NCI-H226 (cell line): ENCODE results near the gene PIGZ.

Source experiments
- DNase-seq: peaks from one replicate; pipeline ENCODE4 v3.0.0-alpha.2; 2015

PIGZ gene, protein sequence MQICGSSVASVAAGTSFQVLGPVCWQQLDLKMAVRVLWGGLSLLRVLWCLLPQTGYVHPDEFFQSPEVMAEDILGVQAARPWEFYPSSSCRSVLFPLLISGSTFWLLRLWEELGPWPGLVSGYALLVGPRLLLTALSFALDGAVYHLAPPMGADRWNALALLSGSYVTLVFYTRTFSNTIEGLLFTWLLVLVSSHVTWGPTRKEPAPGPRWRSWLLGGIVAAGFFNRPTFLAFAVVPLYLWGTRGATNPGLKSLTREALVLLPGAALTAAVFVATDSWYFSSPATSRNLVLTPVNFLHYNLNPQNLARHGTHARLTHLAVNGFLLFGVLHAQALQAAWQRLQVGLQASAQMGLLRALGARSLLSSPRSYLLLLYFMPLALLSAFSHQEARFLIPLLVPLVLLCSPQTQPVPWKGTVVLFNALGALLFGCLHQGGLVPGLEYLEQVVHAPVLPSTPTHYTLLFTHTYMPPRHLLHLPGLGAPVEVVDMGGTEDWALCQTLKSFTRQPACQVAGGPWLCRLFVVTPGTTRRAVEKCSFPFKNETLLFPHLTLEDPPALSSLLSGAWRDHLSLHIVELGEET

DNA sequence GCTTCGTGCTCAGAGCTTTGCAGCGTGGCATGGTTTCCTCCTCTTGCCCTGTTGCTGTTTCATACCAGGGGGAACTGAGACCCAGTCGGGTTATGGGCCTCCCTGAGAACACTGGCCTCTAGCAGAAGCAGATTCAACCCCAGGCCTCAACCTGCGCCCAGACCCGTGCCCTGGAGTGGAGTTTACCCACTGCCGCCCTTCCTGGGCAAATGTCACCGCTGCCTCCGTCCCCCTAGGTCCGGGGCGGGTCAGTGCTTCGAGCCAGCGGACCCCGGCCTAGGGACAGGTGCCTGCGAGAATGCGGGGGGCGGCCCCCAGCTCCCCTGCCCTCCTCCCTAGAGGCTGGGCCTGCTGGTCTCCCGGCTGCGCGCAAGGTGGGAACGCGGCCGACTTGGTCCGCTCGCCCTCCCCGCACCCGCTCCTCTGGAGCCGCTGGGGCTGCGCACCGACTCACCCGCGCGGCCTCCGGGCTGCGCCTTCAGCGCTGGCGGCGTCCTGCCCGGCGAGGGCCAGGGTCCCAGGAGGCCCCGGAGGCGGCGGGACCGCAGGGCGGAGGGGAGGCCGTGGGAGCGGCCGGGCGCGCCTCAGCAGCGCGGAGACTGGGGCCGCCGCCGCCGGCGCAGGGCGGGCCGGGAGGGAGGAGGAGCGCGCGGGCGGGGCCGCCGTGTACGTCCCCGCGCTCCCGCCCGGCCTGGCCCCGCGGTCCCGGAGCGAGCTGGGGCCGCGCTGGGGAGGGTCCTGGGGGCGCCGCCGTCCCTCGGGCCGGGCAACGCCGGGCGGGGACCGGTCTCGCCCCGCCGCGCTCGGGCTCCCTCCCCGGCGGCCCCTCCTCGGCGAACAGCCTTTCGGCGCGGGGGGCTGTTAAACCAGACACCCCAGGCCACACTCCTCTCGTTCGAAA lies at the start of gene PIGZ:
Gene PIGZ, minus strand, starts transcription at position 601 of the 901 bp plus-strand sequence. CDS start 16,802 bp downstream, outside the sequence.
- peak; percentile 22 for DNase-seq

DNA sequence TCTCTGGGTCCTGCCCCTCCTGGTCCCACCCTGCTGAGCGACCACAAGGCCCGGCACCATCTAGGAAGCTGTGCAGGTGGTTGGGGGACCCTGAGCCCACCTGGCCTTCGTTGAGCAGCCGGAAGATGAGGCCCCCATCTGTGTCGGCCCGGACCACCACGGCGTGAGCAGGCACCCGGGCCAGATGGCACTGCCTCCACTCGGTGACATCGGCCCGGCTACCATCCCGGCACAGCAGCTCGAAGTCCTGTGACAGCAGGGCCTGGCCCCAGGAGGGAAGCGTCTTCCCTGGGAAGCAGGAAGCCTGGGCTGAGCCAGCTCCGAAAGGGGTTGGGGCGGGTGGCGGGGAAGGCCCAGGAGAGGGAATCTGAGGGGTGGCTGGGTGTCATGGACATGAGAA lies 48.4 kb upstream of the PIGZ start:
- no peak for DNase-seq

DNA sequence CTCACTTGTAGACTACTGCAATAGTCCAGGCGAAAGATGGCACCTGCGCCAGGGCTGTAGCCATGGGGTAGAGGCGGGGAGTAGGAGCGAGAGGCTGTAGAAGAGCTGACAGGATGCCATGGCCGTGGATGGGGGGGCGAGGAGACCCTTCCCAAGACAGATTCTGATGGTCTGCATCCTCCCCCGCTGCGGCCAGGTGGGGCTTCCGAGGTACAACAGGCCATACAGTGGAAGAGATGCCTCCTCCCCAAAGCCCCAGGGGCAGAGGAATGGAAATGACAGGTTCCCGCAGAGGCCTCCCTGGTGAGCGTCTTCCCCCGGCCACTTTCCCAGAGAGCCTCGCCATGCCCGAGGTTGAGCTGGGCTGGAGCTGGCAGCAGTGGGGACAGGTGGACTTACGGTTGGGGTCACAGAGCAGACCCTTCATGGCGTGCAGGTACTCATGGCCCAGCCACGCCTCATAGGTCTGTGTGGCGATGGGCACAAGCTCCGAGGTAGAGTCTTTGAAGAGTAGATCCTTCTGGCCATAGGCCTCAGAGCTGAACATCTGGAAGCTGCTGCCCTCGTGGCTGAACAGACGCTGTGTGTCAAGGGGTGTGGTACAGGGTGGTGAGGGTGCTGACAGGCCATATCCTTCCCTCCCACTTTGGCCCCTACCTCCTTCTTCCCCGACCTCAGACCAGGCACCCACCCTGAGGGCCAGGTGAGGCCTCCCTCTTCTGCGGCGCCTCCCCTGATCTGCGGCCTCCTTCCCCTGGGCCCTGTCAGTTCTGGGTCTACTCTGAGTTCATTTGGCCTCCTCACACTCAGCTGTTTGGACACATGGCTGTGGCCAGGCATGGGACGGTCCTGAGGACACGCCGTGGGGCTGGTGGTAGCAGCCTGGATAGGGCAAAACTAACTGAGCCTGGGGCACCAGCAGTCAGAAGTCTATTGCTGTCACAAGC lies 47.4 kb upstream of the PIGZ start:
- DNase-seq, result no peak

DNA sequence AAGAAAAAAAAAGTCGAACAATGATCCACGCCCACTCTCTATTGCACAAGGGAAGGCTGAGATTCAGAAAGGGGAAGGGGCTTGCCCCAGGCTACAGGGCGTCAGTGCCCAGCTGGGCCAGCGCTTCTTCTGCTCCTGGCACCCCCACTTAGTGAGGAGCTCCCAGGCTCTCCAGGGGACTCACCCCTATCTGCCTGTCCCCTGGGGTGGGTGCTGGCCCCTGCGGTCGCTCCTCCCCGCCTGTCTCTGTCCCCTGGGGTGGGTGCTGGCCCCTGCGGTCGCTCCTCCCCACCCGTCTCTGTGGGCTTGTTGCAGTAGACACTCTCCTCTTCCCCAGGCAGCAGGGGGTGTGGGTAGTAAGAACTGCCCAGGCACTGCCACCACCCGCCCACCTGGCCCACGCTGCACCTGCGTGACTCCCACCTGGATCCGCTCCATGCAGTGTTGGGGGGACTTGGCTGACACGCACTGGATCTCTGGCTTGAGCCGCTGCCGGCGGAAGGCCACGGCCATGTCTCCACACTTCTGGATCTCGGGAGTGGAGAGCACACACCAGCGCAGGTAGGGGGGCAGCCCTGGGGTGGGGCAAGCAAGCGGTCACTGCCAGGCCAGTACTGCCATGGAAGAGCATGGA lies 46.4 kb upstream of the PIGZ start:
- no peak for DNase-seq

DNA sequence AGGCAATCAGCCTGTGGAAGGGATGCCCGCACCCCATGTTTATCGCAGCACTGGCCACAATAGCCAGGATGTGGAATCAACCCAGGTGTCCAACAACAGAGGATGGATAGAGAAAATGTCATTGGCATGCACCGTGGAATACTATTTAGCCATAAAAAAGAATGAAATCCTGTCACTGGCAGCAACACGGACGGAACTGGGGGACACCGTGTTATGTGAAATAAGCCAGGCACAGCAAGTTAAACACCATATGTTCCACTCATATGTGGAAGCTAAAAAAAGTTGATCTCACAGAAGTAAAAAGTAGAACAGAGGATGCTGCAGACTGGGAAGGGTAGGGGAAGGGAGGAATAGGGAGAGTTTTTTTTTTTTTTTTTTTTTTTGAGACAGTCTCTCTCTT lies 45.4 kb upstream of the PIGZ start:
- no peak for DNase-seq

DNA sequence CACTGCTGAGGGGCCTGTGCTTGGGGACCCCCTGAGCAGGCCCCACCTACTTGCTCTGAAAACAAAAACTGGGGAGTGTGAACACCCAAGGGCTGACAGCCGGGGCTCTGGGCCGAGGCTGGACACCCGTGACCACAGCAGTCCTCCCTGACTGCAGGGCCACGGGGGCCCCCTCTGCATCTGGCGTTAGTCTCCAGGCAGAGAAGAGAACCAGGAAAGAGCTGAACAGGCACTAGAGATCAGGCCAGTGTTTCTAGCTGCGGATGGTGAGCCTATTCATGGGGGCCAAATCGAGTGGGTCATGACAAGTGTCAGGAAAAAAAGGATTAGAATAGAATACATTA lies 43.9 kb upstream of the PIGZ start:
- no peak for DNase-seq

DNA sequence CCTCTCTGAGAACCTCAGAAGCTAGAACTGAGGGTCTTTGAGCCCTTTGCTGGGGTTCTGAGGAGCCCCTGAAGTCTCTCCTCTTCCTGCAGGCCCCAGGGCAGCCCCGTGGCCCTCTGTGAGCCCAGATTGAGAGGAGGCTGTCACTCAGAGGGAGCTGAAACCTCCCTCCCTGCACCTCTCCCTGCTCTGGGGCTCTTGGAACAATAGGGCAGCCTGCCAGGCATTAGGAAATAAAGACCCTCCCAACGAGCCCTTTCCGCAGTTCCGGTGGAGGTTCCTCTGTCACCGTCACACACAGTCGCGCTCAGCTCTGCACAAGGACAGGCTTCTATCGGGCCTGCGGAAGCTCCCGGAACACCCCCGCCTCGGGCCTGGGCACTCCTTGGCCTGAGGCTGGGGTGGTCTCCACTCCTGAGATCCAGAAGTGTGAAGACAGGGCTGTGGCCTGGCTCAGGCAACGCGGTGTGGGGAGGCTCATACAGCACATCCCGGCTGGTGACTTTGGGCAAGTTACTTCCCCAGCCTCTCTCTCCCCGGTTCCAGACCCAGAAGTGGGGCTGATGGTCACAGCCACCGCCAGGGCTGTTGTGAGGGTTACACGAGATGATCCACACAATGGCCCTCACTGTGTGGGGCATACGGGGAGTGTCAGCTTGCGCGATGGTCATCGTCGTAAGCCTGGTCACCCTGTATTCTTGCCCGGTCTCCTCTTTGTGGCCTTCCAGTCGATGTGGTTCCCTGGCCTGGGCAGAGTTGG lies 43.3 kb upstream of the PIGZ start:
- no peak for DNase-seq

DNA sequence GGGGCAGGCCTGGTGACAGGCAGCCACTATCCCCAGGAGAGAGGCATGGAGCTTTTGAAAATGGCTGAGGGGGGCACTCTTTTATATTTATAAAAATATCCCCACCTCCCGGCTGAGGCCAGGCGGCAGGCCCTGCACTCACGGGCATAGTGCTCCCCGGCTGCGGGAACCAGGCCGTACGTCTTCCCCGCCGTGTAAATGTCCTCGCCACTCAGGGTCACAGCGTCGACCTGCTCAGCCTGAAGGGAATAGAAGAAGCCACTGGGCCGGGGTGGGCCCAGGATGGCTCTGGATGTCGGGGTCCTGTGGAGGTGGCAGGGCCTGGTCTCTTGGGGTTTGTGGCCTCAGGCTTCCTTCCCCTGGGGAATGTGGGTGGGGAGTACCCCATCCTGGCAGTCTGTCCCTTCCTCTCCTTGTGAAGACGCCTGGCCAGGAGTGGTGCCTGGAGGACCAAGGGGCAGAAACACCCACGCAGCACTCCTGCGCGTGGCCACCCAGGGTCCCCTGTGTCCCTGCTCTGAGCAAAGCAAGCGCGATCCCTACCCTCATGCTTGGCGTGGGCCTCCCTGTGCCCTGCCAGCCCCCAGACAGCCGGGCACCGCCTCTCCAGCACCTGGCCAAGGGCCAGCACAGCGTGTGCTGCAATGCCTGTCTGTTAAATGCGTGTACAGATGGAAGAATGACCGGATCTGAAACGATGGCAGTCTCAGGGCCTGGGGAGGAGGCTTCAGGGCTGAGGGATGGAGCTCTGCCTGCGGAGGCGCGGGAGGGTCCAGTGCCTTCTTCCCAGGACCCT lies 42.1 kb upstream of the PIGZ start:
- DNase-seq, result no peak

DNA sequence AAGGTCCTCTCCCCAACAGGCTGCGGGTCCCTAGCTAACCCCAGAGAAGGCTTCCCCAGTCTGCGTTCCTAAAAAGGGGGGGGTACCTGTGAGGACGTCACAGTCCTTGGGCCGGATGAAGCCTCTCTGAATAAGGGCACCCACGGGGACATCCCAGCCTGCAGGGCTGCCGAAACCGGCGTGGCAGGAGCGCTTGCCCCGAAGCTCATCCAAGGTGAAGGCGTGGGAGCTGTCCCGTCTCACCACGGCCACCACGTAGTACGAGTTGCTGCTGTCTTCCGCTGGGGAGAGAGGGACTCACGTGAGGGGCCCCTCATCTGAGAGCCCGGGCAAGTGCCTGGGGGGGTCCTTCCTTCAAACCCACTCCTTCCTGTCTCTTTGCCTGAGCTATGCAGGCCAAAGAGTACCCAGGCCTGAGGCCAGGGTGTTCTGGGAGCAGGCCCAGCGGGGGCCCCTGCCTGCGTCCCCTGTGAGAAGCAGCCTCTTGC lies 40.9 kb upstream of the PIGZ start:
- no peak for DNase-seq

DNA sequence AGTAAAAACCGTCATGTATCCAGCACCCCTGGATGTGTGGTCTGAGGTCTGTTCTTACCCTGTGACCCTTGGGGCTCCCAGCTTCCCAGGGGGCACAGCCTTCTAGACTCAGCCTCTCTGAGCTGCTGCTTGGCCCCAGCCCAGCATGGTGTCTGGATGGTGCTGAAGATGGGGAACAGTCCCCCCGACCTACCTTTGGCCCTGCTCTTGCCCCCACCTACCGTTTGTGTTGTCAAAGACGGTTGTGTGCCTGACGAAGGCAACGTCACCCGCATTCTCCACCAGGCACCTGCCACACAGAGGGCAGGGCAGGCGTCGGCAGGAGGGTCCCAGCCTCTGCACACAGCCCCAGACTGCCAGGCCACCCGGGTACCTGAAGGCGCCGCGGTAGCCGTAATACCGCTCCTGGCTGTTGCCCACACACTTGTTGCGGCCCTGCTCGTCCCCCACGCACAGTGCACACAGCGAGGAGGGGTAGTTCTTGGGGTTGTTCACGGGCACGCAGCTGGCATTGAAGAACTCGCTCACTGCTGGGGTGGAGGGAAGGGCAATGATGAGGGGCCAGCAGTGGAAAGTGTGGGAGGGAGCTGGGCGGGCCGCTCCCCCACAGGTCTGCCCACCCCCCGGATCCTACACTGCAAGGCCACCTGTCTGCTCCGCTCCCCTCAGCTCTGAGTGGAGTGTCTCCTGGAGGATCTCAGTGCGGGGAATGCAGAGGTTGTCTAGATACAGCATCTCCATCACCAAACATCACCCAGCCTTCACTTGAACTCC lies 40.0 kb upstream of the PIGZ start:
- DNase-seq, result no peak

DNA sequence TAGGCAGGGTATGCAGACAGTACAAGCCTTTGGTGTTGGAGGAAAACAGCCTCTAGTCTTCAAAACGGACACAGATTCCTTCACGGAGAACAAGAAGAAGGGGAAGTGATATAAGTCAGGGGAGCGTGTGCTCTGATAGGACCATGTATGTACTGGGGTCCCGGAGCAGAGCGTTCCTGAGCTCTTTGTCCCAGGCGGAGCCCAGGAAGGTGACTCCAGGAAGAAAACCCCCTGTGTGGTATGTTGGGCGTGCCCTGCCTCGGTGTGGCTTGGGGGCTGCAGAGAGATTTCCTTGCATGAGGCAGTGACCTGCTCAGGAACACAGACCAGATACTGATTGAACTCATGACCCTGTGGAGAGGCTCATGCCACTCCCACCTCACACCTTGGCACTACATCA lies 39.3 kb upstream of the PIGZ start:
- no peak for DNase-seq

DNA sequence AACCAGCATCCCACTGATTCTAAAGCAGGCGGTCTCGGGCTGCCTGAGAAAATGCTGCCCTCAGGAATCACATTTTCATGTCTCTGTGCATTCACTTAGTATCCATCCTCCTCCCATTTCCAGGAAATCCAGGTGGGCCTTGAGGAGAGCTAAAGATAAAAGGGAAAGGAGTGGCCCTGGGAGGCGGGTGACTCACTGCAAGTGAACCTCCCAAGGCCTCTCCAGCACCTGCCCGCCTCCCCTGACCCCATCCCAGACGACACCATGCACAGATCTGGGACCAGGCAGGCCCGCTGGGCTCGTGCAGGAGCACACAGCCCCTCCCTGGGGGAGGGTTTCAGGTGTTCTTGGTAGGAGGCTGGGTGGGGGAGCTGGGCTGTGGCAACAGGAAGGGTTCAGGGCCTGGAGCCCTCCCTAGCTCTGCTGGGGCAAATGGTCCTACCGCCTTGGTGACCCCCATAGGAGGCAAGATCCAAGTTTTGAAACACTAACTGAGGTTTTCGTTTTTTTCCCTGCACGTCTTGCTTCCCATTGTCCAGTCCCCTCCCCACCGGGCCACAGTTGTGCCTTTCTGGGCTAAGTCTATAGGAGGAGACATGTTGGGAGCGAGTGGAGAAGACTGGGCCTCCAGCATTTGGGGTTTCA lies 38.8 kb upstream of the PIGZ start:
- DNase-seq, result no peak

DNA sequence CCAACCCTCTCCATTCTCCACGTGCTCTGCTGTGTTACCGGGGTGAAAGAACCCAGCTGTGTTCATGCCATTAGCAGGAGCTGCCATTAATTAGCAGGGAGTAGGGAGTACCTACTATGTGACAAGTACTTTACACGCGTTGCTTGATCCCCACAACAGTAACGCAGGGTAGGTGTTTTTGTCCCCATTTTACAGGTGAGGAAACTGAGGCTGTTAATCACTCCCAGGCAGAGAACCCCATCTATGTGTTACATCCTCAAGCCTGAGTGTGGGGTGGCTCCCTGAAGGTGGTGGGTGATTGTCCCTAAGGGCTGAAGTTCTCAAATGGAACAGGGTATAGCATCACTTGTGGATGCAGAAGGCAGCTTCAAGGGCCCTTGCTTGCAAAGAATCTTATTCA lies 38.2 kb upstream of the PIGZ start:
- DNase-seq, result no peak

DNA sequence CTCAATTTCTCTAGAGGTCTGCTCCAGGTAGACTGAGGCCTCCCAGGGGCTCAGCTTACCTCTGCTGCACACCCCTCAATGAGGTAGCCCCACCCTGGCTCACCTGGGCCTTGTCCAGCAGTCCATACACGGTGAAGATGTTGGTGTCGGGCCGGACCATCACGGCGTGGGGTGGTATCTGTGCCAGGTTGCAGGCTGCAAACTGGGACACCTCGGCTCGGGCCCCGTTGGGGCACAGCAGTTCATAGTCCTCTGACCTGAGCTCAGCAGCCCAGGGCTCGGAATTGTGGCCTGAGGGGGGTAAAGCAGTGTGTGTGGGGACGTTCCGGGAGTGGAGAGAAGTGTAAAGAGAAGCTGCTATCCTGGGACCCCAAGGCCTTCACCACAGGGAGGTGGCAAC lies 37.8 kb upstream of the PIGZ start:
- DNase-seq, result no peak

DNA sequence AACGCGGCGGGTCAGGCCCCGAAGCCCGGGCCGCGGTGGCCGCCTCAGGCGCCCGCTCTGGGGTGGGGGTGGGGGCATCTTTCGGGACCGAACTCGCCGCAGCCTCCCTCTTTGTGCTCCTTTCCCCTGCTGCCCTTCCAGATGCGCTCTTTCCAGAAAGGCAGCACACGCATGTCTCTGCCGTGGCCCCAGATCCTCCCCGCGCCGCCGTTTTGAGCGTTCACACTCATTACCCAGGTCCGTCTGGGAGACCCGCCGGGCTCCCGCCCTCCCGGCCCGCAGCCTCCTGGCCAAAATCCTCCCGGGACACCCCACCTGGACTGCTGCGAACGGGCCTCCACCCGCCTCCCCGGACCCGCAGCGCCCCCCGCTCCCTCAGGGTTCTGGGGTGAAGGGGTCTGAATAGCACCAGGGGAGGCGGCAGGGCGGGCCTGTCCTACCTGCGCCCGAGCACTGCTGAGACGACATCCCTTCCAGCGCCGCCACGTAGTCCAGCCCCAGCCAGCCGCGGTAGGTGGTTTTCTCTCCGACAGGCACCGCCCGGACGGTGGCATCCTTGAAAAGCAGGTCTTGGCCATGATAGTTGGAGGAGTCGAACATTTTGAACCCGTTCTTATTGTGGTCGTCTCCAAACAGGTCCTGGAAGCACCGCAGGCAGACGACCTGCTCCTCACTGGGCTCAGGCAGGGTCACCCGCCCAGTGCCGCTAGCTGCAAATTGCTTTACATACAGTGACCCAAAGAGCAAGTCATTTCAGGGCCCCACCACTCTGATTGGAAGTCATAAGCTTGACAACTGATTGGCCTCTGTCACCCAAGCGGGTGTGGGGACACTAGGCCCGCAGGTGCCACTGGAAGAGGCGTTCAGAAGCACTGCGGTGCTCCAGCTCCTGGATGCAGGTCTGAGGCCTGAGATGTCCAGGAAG lies 35.1 kb upstream of the PIGZ start:
- DNase-seq, result no peak

DNA sequence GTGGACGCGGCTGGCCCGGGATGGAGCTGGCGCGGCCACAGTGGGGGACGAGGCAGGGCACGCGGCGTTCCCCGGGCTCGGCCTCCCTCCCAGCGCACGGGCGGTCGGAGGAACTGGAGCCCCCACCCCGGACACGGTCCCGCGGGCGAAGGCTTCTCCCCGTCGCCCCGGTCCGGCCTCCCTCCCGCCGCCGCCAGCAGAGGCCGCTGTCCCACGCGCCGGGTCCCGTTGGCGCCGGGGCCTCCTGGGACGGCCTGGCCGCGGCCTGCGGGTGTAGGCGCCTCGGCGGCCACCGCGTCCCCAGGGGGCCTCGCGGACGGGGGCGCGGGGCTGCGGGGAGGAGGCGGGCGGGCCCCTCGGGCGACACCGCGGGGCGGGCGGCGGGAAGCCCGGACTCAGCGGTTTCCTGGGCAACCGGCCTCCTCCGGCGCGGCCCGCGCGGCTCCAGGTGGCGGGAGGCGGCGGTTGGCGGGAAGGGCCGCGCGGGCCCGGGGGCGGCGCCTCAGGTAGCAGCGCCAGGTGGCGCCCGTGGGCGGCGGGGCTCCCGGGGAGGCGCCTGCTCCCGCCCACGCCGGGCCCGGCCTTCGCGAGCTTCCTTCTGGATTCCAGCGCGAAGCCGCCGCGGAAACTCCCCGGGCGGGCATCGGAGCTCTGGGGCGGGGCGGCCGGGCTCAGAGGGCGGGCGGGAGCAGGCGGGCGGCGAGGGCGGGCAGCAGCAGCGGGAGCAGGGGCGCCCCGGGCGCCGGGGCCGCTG lies 34.2 kb upstream of the PIGZ start:
- peak; percentile 78 for DNase-seq
